Testis (tissue), 3 donors: ENCODE results near the gene DEPDC5. TPM values are rescaled to one million over a fixed set of nuclear protein-coding genes. Genes with fewer than 3 reads are reported as not detected.

Source experiments
- DNase-seq: peaks from one replicate; pipeline ENCODE4 v3.0.0-alpha.2; 2019
- H3K27ac ChIP-seq, 2 donors: fragments of 200-600 bp; sonication (generic); one replicate each; pipeline ENCODE4 v1.5.1; 2019
- H3K27me3 ChIP-seq: fragments of 200-600 bp; sonication (generic); one replicate; pipeline ENCODE4 v1.5.1; 2019
- H3K36me3 ChIP-seq: fragments of 200-600 bp; sonication (generic); one replicate; pipeline ENCODE4 v1.5.1; 2017; ENCODE audit warnings: low read depth; ENCODE audit errors: missing control alignments
- H3K4me1 ChIP-seq: fragments of 200-600 bp; sonication (generic); one replicate; pipeline ENCODE4 v1.5.1; 2019
- H3K4me3 ChIP-seq, 2 donors: fragments of 200-600 bp; sonication (generic); one replicate each; pipeline ENCODE4 v1.5.1; 2017 to 2019
- H3K9me3 ChIP-seq: fragments of 200-600 bp; sonication (generic); one replicate; pipeline ENCODE4 v1.5.1; 2017
- POLR2A ChIP-seq: fragments of 450-650 bp; IDR thresholded peaks from one replicate; pipeline ENCODE4 v1.6.1; 2017; ENCODE audit warnings: antibody characterized with exemption, mild to moderate bottlenecking, moderate library complexity
- WGBS, 2 donors: methylation state at CpG; one replicate each; pipeline ENCODE4 v1.1.5; 2018; 5-methylcytosine and 5-hydroxymethylcytosine counted together
- intact Hi-C: fragments of 100-400 bp; cut with DNase I; formaldehyde crosslinking; loops from one replicate; pipeline ENCODE4 v1.15.1; 2023; ENCODE audit warnings: low total_unique reads
- polyA plus RNA-seq: library from polyadenylated mRNA; stranded (reverse); fragments of 350-450 nt; fragmentation: Illumina TruSeq; extraction: RNeasy Lipid Tissue Mini Kit (QIAGEN cat#74804); gene quantifications from one replicate; pipeline ENCODE4 v1.2.3, GENCODE V29; 2014; ENCODE audit warnings: low read depth, low replicate concordance; ENCODE audit not compliant: insufficient read depth
- total RNA-seq, 2 donors: library from RNA; depleted of rRNA; stranded (reverse); fragments of >200 nt; gene quantifications; one replicate each; pipeline ENCODE4 v1.2.3, GENCODE V29; 2016
- TF ChIP-seq, protein P1 (sequence below), 3 experiments: fragments of 450-650 bp in 2 of 3; fragments of 200-600 bp in 1 of 3; sonication (generic) in 1 of 3; IDR thresholded peaks; one replicate each; pipeline ENCODE4 v1.5.1; 2016 to 2019; ENCODE audit warnings: antibody characterized with exemption in 3 of 3, mild to moderate bottlenecking in 2 of 3, moderate library complexity in 1 of 3

Gene DEPDC5
- total and polyA plus RNA-seq, 3 donors from 2014 or later = 22.1 to 70.6 (median 57.8) TPM

GRCh38 chr22:31733580-31734079, 20.2 kb upstream of the DEPDC5 start:
- 82 to 83% methylated on average over 7 of the region's 7 CpGs for WGBS, 2 donors
- Histone ChIP-seq H3K4me3 (no peak overlapping the region), H3K27me3 (no peaks in the 10 kb centered on the region), H3K9me3 (no peaks in the 10 kb centered on the region), H3K36me3 (no peaks in the 10 kb centered on the region), H3K27ac (no peak overlapping the region), H3K4me1 (no peaks in the 10 kb centered on the region)
- intact Hi-C loops = no loop called here
- TF ChIP-seq, protein P1, sequence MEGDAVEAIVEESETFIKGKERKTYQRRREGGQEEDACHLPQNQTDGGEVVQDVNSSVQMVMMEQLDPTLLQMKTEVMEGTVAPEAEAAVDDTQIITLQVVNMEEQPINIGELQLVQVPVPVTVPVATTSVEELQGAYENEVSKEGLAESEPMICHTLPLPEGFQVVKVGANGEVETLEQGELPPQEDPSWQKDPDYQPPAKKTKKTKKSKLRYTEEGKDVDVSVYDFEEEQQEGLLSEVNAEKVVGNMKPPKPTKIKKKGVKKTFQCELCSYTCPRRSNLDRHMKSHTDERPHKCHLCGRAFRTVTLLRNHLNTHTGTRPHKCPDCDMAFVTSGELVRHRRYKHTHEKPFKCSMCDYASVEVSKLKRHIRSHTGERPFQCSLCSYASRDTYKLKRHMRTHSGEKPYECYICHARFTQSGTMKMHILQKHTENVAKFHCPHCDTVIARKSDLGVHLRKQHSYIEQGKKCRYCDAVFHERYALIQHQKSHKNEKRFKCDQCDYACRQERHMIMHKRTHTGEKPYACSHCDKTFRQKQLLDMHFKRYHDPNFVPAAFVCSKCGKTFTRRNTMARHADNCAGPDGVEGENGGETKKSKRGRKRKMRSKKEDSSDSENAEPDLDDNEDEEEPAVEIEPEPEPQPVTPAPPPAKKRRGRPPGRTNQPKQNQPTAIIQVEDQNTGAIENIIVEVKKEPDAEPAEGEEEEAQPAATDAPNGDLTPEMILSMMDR (IDR thresholded peaks at IDR 0.05) = no peak
- TF ChIP-seq POLR2A = no peak
- DNase-seq = no peak

DNA sequence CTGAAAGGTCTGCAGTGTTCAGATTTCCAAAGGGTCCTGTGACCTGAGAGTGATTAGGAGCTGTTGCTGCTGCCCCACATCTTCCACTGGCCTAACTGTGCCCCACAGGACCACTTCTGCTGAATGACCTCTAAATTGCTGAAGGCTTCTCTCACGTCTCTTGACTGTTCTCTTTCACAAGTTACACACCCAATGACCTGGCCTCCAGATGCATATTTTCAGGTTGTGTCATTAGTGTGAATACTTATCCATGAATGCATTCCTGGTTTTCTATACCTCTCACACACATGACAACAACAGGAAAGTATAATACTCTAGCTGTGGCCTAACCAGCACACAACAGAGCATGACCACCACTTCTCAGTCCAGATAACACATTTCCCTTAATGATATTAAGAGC, 19.3 kb upstream of the DEPDC5 start:
- H3K4me1 ChIP-seq = peaks cover 2% of the 10 kb centered on the region
- DNase-seq = no peak
- H3K27me3 ChIP-seq = no peaks in the 10 kb centered on the region
- intact Hi-C loops = no loop called here
- no peak overlapping the region for H3K4me3 ChIP-seq
- WGBS, 2 donors = 91 to 92% methylated on average over 1 of the region's 1 CpG
- TF ChIP-seq POLR2A = no peak
- TF ChIP-seq, protein P1 (IDR thresholded peaks at IDR 0.05) = no peak
- no peak overlapping the region for H3K27ac ChIP-seq
- no peaks in the 10 kb centered on the region for H3K9me3 ChIP-seq
- H3K36me3 ChIP-seq = no peaks in the 10 kb centered on the region

DNA sequence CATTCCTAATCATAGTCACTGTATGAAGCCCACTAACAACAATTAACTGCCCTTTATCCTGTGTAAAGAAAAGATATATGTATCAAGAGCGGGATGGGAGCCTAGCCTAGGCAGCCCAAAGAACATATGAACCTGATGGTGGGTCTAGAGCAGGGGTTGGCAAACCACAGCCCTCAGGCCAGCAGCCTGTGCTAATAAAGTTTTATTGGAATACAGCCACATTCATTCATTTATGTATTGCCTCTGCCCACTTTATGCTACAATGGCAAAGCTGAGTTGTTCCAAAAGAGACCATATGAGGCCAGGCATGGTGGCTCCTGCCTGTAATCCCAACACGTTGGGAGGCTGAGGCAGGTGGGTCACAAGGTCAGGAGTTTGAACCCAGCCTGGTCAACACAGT, 17.4 kb upstream of the DEPDC5 start:
- 78 to 95% methylated on average over 2 of the region's 2 CpGs for WGBS, 2 donors
- intact Hi-C loops = no loop called here

DNA sequence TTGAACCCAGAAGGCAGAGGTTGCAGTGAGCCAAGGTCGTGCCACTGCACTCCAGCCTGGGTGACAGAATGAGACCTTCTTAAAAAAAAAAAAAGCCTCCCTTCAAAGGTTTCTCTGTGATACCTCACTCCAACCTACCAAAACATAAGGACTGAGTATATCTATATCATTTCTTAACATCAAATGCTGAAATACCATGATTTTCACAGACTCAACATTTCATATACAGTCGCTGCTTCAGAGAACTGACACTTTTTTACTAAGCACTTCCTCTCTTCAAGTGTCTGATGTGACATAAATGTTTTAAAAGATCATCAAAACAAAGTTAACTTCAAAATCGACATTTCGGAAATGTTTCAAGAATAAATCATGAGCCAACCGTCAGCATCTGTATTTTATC, 15.9 kb upstream of the DEPDC5 start:
- Histone ChIP-seq H3K4me1 (peaks cover 15% of the 10 kb centered on the region), H3K36me3 (no peaks in the 10 kb centered on the region), H3K27ac (no peak overlapping the region), H3K4me3 (no peak overlapping the region), H3K27me3 (no peaks in the 10 kb centered on the region), H3K9me3 (no peaks in the 10 kb centered on the region)
- no peak for DNase-seq
- intact Hi-C loops = no loop called here
- TF ChIP-seq, protein P1 (IDR thresholded peaks at IDR 0.05) = no peak
- TF ChIP-seq POLR2A = no peak
- WGBS, 2 donors = 87 to 89% methylated on average over 5 of the region's 5 CpGs

More for the DNA sequence above, 17.4 kb upstream of the DEPDC5 start:
- peaks cover 9% of the 10 kb centered on the region for H3K4me1 ChIP-seq
- no peak overlapping the region for H3K4me3 ChIP-seq
- H3K9me3 ChIP-seq = no peaks in the 10 kb centered on the region
- no peak overlapping the region for H3K27ac ChIP-seq
- no peaks in the 10 kb centered on the region for H3K36me3 ChIP-seq
- TF ChIP-seq, protein P1 (IDR thresholded peaks at IDR 0.05) = no peak
- no peaks in the 10 kb centered on the region for H3K27me3 ChIP-seq
- no peak for DNase-seq

DNA sequence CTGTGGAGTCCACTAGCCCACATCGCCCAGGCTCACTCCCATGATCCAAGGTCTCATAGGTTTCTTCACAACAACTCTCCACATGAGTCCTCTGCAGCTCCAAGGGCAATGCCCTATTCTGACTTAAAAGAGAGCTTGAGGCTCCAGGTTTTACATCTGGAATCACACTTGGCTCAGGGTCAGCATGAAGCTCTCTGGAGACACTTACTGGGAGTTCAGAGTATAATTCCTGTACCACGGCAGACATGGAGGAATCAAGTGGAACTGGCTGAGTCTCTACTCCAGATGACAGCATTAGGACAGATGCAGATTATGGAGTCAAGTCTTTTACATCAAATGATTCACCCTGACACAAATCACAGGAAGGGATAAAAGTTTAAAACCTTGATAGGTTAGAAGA, 15.3 kb upstream of the DEPDC5 start:
- 54 to 58% methylated on average over 2 of the region's 2 CpGs for WGBS, 2 donors
- Histone ChIP-seq H3K9me3 (no peaks in the 10 kb centered on the region), H3K4me1 (peaks cover 15% of the 10 kb centered on the region), H3K27ac (no peak overlapping the region), H3K36me3 (no peaks in the 10 kb centered on the region), H3K27me3 (no peaks in the 10 kb centered on the region), H3K4me3 (no peak overlapping the region)
- no peak for TF ChIP-seq POLR2A
- TF ChIP-seq, protein P1 (IDR thresholded peaks at IDR 0.05) = no peak
- DNase-seq = no peak
- intact Hi-C loops = no loop called here
